GM23248 (cell line): Measurements from ENCODE around the gene TGM3.

Experiments used
- EZH2 ChIP-seq: fragments of 200-600 bp; sonication (generic); IDR thresholded peaks from 2 replicates; pipeline ENCODE4 v1.6.1; 2018; ENCODE audit warnings: antibody characterized with exemption, mild to moderate bottlenecking; ENCODE audit not compliant: insufficient read depth, poor library complexity, severe bottlenecking
- EZH2phosphoT487 ChIP-seq: fragments of 200-600 bp; sonication (generic); IDR thresholded peaks from 2 replicates; pipeline ENCODE4 v1.6.1; 2018; ENCODE audit warnings: antibody characterized with exemption, moderate library complexity, mild to moderate bottlenecking, low read depth; ENCODE audit not compliant: insufficient read depth

DNA sequence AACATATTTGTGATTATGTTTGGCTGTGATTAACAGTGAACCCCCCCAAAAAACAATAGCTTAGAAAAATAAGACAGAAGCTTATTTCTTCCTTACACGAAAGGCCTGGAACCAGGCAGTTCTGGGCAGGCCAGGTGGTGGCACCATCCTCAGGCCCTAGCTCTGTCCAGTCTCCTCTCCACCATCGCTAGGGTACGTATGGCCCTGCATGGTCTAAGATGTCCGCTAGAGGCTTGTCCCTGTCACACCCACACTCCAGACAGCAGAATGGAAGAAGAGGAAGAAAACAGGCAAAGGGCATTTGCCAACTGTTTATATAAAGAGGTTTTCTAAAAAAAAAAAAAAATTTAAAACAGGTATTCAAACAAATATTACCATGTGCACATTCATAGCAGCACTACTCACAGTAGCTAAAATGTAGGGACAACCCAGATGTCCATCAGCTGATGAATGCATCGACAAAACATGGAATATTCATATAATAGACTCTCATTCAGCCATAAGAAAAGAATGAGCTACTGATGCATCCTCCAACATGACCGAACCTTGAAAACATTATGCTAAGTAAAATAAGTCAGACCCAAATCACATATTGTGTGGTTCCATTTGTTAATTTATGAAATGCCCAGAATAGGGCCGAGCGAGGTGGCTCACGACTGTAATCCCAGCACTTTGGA, 6.7 kb downstream of the TGM3 start:
- TF ChIP-seq EZH2 (no peak), EZH2phosphoT487 (no peak)
